ENCODE data around the gene DNALI1.

The DNALI1 gene

GRCh38 chr1:37544530-37544929 lies 12.2 kb upstream of the DNALI1 start:
- TF ChIP-seq HOXA7 (CRISPR knock-in tag; IDR thresholded peaks at IDR 0.05; ENCODE audit: borderline replicate concordance) (no peak), ZNF280C (tag by site-specific recombination; IDR thresholded peaks at IDR 0.05) (no peak), ZNF19 (tag by site-specific recombination; IDR thresholded peaks at IDR 0.05; ENCODE audit: low read depth) (no peak), PRDM1 (tag by site-specific recombination; IDR thresholded peaks at IDR 0.05) (no peak)
- no peak overlapping the region for H3K4me3 ChIP-seq (ENCODE audit: low read depth, low read length)
- no peaks in the 10 kb centered on the region for H3K9me3 ChIP-seq (ENCODE audit: control insufficient read depth, insufficient read depth, low read depth, low read length)
- POLR2A ChIA-PET: interaction anchor here (0.6 kb wide), 1 partner anchor 1399 kb away, joined by 3 read pairs; no protein-coding TSS in a partner anchor
- H3K27ac ChIP-seq (ENCODE audit: extremely low read depth, low read depth, low read length): no peak overlapping the region
- H3K4me1 ChIP-seq (ENCODE audit: control insufficient read depth, insufficient read depth, low read length): no peaks in the 10 kb centered on the region
- peaks cover 60 to 84% of the 10 kb centered on the region in 2 experiments for H3K36me3 ChIP-seq (ENCODE audit: control insufficient read depth in 2 of 2, insufficient read depth in 1 of 2, low read length in 2 of 2)
- CTCF ChIA-PET: interaction anchor here (0.7 kb wide), 1 partner anchor 263 kb away, joined by 4 read pairs; no protein-coding TSS in a partner anchor

GRCh38 chr1:37545019-37545418 lies 11.7 kb upstream of the DNALI1 start:
- ChIA-PET CTCF (interaction anchor here (0.7 kb wide), 1 partner anchor 262 kb away, joined by 4 read pairs; no protein-coding TSS in a partner anchor), POLR2A (interaction anchor here (0.6 kb wide), 1 partner anchor 1399 kb away, joined by 3 read pairs; no protein-coding TSS in a partner anchor)
- Histone ChIP-seq H3K9me3 (ENCODE audit: control insufficient read depth, insufficient read depth, low read depth, low read length) (no peaks in the 10 kb centered on the region), H3K4me3 (ENCODE audit: low read depth, low read length) (no peak overlapping the region), H3K36me3 (ENCODE audit: control insufficient read depth in 2 of 2, insufficient read depth in 1 of 2, low read length in 2 of 2) (peaks cover 62 to 84% of the 10 kb centered on the region in 2 experiments), H3K27ac (ENCODE audit: extremely low read depth, low read depth, low read length) (no peak overlapping the region), H3K4me1 (ENCODE audit: control insufficient read depth, insufficient read depth, low read length) (no peaks in the 10 kb centered on the region)
- TF ChIP-seq ZNF311 (tag by site-specific recombination; IDR thresholded peaks at IDR 0.05; ENCODE audit: borderline replicate concordance): no peak
- TF ChIP-seq ZNF174 (tag by site-specific recombination; IDR thresholded peaks at IDR 0.05): no peak
- TF ChIP-seq ZSCAN4 (tag by site-specific recombination; IDR thresholded peaks at IDR 0.05): no peak
- TF ChIP-seq ZNF157 (tag by site-specific recombination; IDR thresholded peaks at IDR 0.05): no peak
- no peak for TF ChIP-seq ZBTB10 (tag by site-specific recombination; IDR thresholded peaks at IDR 0.05)
- TF ChIP-seq ZBTB8A (tag by site-specific recombination; IDR thresholded peaks at IDR 0.05): no peak
- TF ChIP-seq PRDM6 (tag by site-specific recombination; IDR thresholded peaks at IDR 0.05): no peak
- TF ChIP-seq ZNF514 (tag by site-specific recombination; IDR thresholded peaks at IDR 0.05): no peak
- no peak for TF ChIP-seq IKZF3 (tag by site-specific recombination; IDR thresholded peaks at IDR 0.05)
- TF ChIP-seq ZSCAN30 (tag by site-specific recombination; IDR thresholded peaks at IDR 0.05): no peak
- TF ChIP-seq ZNF521 (tag by site-specific recombination; IDR thresholded peaks at IDR 0.05): no peak
- TF ChIP-seq ZNF704 (tag by site-specific recombination; IDR thresholded peaks at IDR 0.05): no peak
- no peak for TF ChIP-seq ZNF146 (tag by site-specific recombination; IDR thresholded peaks at IDR 0.05)
- TF ChIP-seq ZNF664 (tag by site-specific recombination; IDR thresholded peaks at IDR 0.05): no peak
- TF ChIP-seq ZNF362 (tag by site-specific recombination; IDR thresholded peaks at IDR 0.05): no peak
- no peak for TF ChIP-seq ZNF114 (tag by site-specific recombination; IDR thresholded peaks at IDR 0.05)
- TF ChIP-seq ZNF76 (tag by site-specific recombination; IDR thresholded peaks at IDR 0.05; ENCODE audit: borderline replicate concordance, low read depth): no peak
- TF ChIP-seq ZNF274 (IDR thresholded peaks at IDR 0.05; ENCODE audit: low read length): no peak
- no peak for TF ChIP-seq ZNF274 (tag by site-specific recombination; IDR thresholded peaks at IDR 0.05; ENCODE audit: borderline replicate concordance)
- TF ChIP-seq ZNF449 (tag by site-specific recombination; IDR thresholded peaks at IDR 0.05): no peak

Data from HEK293 (cell line).